Keratinocyte (primary cell): ENCODE results near the gene GABRB2.

Experiments used
- EZH2 ChIP-seq: IDR thresholded peaks from one replicate; pipeline ENCODE4 v1.6.1; 2012; ENCODE audit warnings: inconsistent platforms, mild to moderate bottlenecking, low read length, moderate library complexity
- TF ChIP-seq, protein P1 (sequence below), 3 experiments: IDR thresholded peaks in 1 of 3; conservative IDR thresholded peaks in 1 of 3; optimal IDR thresholded peaks in 1 of 3; 2 replicates in 2 of 3; 3 replicates in 1 of 3; pipeline versions ENCODE3 to v1.5.1; 2011; ENCODE audit warnings: low read length in 3 of 3, mild to moderate bottlenecking in 3 of 3, moderate library complexity in 2 of 3, control low read depth in 1 of 3, inconsistent platforms in 1 of 3; ENCODE audit not compliant: insufficient read depth in 2 of 3; ENCODE audit errors: extremely low read depth in 1 of 3

DNA sequence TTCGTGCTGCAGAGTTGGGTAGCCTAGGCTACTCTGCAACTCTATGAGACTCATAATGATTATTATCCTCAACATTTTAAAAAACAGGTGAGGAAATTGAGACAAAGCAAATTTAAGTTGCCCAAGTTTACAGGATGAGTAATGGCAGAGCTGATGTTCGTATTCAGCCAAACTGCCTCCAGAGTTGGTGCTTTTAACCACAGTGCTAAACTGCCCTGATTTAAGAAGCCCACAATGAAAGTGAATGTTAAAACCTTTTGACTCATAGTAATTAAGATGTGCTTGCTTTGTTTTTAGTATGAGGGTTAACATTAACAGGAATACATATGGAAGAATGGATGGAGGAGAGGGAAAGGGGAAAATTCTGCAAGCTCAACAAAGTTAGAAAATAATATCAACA is 15.9 kb upstream of the GABRB2 start:
- TF ChIP-seq, protein P1, sequence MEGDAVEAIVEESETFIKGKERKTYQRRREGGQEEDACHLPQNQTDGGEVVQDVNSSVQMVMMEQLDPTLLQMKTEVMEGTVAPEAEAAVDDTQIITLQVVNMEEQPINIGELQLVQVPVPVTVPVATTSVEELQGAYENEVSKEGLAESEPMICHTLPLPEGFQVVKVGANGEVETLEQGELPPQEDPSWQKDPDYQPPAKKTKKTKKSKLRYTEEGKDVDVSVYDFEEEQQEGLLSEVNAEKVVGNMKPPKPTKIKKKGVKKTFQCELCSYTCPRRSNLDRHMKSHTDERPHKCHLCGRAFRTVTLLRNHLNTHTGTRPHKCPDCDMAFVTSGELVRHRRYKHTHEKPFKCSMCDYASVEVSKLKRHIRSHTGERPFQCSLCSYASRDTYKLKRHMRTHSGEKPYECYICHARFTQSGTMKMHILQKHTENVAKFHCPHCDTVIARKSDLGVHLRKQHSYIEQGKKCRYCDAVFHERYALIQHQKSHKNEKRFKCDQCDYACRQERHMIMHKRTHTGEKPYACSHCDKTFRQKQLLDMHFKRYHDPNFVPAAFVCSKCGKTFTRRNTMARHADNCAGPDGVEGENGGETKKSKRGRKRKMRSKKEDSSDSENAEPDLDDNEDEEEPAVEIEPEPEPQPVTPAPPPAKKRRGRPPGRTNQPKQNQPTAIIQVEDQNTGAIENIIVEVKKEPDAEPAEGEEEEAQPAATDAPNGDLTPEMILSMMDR (optimal IDR thresholded peaks at IDR 0.05 in 1 of 3, IDR thresholded peaks at IDR 0.05 in 1 of 3, conservative IDR thresholded peaks at IDR 0.05 in 1 of 3; ENCODE audit: extremely low read depth in 1 of 3, insufficient read depth in 2 of 3, low read length in 3 of 3) = no peak
- no peak for TF ChIP-seq EZH2
